H1 (cell line): Measurements from ENCODE around the gene ADM. TPM values are rescaled to one million over a fixed set of nuclear protein-coding genes. Genes with fewer than 3 reads are reported as not detected.

ENCODE experiments used
- CHD1 ChIP-seq: IDR thresholded peaks from 2 replicates; pipeline ENCODE4 v1.6.1; 2012; ENCODE audit warnings: low read depth, low read length, improper control_type of control experiment
- polyA plus RNA-seq, 7 experiments: library from polyadenylated mRNA; depleted of rRNA in 3 of 7; stranded (reverse) in 5 of 7; unstranded in 2 of 7; fragments of >200 nt in 5 of 7; fragments of 200-250 nt in 2 of 7; gene quantifications; 1 replicate in 5 of 7; 2 replicates in 1 of 7; 4 replicates in 1 of 7; pipeline versions ENCODE4 v1.2.1 to v1.2.3, GENCODE V29; 2011 to 2013; ENCODE audit warnings: missing spikeins in 2 of 7, mixed read lengths in 2 of 7
- total RNA-seq: library from RNA; stranded (reverse); fragmentation: NEBNext Ultra II Directional; extraction: Animal tissue kit (Norgen Biotek cat#: 25700); gene quantifications from 2 replicates; pipeline ENCODE4 v1.2.1, GENCODE V29; 2021
- TF ChIP-seq, protein P1 (sequence below): fragments of 300-600 bp; sonication (generic); IDR thresholded peaks from 2 replicates; pipeline ENCODE4 v1.7.1; 2012; ENCODE audit warnings: low read length, moderate library complexity, mild to moderate bottlenecking, inconsistent platforms; ENCODE audit not compliant: insufficient replicate concordance

ADM gene
- total and polyA plus RNA-seq, 2 of the 8 experiments (the other 6 are each of a cell fraction or from before 2014, with no cell fraction given), result 94.1 to 95.6 TPM

DNA sequence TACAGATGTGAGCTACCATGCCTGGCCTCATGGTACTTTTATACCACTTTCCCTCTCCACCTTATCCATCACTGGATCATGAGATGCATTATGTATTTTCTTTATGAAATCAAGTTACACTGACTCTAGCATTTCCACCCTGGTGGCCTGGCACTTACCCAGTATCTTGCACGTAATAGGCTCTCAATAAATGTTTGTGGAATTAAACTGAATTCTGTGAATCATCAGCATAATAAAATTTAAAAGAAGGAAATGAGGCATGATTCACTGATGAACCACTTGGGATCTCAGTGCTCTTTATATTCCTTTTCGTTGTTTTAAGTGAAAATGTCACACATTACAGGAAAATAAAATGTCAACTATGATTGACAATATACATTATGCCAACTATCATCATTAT, 25.1 kb downstream of the ADM start (continued):
- TF ChIP-seq, protein P1, sequence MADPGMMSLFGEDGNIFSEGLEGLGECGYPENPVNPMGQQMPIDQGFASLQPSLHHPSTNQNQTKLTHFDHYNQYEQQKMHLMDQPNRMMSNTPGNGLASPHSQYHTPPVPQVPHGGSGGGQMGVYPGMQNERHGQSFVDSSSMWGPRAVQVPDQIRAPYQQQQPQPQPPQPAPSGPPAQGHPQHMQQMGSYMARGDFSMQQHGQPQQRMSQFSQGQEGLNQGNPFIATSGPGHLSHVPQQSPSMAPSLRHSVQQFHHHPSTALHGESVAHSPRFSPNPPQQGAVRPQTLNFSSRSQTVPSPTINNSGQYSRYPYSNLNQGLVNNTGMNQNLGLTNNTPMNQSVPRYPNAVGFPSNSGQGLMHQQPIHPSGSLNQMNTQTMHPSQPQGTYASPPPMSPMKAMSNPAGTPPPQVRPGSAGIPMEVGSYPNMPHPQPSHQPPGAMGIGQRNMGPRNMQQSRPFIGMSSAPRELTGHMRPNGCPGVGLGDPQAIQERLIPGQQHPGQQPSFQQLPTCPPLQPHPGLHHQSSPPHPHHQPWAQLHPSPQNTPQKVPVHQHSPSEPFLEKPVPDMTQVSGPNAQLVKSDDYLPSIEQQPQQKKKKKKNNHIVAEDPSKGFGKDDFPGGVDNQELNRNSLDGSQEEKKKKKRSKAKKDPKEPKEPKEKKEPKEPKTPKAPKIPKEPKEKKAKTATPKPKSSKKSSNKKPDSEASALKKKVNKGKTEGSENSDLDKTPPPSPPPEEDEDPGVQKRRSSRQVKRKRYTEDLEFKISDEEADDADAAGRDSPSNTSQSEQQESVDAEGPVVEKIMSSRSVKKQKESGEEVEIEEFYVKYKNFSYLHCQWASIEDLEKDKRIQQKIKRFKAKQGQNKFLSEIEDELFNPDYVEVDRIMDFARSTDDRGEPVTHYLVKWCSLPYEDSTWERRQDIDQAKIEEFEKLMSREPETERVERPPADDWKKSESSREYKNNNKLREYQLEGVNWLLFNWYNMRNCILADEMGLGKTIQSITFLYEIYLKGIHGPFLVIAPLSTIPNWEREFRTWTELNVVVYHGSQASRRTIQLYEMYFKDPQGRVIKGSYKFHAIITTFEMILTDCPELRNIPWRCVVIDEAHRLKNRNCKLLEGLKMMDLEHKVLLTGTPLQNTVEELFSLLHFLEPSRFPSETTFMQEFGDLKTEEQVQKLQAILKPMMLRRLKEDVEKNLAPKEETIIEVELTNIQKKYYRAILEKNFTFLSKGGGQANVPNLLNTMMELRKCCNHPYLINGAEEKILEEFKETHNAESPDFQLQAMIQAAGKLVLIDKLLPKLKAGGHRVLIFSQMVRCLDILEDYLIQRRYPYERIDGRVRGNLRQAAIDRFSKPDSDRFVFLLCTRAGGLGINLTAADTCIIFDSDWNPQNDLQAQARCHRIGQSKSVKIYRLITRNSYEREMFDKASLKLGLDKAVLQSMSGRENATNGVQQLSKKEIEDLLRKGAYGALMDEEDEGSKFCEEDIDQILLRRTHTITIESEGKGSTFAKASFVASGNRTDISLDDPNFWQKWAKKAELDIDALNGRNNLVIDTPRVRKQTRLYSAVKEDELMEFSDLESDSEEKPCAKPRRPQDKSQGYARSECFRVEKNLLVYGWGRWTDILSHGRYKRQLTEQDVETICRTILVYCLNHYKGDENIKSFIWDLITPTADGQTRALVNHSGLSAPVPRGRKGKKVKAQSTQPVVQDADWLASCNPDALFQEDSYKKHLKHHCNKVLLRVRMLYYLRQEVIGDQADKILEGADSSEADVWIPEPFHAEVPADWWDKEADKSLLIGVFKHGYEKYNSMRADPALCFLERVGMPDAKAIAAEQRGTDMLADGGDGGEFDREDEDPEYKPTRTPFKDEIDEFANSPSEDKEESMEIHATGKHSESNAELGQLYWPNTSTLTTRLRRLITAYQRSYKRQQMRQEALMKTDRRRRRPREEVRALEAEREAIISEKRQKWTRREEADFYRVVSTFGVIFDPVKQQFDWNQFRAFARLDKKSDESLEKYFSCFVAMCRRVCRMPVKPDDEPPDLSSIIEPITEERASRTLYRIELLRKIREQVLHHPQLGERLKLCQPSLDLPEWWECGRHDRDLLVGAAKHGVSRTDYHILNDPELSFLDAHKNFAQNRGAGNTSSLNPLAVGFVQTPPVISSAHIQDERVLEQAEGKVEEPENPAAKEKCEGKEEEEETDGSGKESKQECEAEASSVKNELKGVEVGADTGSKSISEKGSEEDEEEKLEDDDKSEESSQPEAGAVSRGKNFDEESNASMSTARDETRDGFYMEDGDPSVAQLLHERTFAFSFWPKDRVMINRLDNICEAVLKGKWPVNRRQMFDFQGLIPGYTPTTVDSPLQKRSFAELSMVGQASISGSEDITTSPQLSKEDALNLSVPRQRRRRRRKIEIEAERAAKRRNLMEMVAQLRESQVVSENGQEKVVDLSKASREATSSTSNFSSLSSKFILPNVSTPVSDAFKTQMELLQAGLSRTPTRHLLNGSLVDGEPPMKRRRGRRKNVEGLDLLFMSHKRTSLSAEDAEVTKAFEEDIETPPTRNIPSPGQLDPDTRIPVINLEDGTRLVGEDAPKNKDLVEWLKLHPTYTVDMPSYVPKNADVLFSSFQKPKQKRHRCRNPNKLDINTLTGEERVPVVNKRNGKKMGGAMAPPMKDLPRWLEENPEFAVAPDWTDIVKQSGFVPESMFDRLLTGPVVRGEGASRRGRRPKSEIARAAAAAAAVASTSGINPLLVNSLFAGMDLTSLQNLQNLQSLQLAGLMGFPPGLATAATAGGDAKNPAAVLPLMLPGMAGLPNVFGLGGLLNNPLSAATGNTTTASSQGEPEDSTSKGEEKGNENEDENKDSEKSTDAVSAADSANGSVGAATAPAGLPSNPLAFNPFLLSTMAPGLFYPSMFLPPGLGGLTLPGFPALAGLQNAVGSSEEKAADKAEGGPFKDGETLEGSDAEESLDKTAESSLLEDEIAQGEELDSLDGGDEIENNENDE, result no peak
- TF ChIP-seq CHD1, result no peak
